ENCODE data around the gene COLEC12.
"Not testable (repeated sequence)": the region's sequence is repeated elsewhere in the genome, so short reads cannot be mapped to it uniquely, and the experiment has no call there.

COLEC12 gene

GRCh38 chr18:313931-314330, 186.6 kb downstream of the COLEC12 start:
- no peak for DNase-seq

DNA sequence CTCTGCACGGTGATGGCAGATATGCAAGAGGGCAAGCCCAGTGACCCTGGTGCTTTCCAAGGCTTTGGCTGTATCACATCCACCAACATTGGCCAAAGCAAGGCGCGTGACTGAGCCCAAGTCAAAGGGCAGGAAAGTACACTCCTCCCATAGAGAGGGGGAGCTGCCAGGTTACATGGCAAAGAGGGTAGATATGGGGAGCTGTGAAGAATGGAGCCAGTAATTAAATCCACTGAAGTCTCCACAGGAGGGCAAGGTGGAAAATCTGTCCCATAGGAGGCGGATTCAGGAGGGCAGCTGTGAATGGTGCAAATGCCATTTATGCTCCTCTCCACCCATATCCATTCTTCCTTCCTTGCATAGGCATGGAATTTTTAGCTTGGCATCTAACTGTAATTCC, 188.1 kb downstream of the COLEC12 start:
- DNase-seq, result no peak

DNA sequence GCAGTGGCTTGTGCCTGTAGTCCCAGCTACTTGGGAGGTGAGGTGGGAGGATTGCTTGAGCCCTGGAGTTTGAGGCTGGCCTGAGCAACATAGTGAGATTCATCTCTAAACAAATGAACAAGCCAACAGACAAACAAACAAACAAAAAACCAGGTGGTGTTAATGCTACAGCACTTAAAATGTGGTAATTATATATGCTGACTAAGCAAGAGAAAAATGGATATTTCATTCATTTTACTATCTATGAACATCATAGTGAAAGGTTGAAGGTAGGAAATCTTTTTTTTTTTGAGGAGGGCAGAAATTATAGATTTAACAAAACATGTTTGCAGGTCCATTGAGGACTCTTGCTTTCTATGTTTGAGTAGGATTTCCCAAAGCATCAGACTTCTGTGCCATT, 190.5 kb downstream of the COLEC12 start:
- DNase-seq, result no peak

- not testable (repeated sequence) for DNase-seq
These were observed 192.4 kb downstream of the COLEC12 start for GRCh38 chr18:308086-308485.

GRCh38 chr18:306608-307255, 193.8 kb downstream of the COLEC12 start:
- no peak for DNase-seq

- DNase-seq, result no peak
These were observed 195.4 kb downstream of the COLEC12 start for GRCh38 chr18:305003-305501.

DNA sequence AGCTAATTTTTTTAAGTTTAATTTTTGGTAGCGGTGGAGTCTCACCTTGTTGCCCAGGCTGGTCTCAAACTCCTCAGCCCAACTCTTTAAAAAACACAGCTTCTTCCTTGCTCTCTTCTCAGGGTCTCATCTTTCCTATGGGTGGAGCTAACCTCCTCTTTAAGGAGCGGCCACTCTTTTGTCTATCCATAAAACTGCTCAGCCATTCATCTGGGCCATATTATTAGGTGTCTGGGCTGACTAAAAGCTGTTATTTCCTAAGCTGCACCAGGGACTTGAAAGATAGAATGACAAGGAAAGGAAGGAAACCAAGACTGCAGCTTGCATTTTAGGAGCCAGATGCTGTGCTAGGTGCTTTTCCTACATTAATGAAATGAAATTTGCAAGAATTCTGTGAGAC, 196.9 kb downstream of the COLEC12 start:
- DNase-seq, result no peak

DNA sequence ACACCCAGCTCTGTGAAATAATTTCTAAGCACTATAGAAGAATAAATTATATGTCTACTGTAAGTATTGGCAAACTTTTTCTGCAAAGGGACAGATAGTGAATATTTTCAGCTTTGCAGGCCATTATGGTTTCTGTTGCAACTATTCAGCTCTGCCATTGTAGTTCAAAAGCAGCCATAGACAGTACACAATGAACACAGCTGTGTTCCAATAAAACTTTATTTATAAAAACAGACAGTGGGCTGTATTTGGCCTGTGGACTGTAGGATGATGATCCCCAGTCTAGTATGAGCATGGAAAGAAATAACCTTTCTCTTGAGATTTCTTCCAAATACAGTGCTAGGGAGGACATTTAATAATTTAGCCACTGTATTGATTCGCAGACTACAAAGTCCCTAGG, 197.5 kb downstream of the COLEC12 start:
- DNase-seq, result no peak

- DNase-seq, result no peak
These were observed 198.4 kb downstream of the COLEC12 start for GRCh38 chr18:302097-302496.

GRCh38 chr18:297936-298335, 202.6 kb downstream of the COLEC12 start:
- DNase-seq, result no peak

DNA sequence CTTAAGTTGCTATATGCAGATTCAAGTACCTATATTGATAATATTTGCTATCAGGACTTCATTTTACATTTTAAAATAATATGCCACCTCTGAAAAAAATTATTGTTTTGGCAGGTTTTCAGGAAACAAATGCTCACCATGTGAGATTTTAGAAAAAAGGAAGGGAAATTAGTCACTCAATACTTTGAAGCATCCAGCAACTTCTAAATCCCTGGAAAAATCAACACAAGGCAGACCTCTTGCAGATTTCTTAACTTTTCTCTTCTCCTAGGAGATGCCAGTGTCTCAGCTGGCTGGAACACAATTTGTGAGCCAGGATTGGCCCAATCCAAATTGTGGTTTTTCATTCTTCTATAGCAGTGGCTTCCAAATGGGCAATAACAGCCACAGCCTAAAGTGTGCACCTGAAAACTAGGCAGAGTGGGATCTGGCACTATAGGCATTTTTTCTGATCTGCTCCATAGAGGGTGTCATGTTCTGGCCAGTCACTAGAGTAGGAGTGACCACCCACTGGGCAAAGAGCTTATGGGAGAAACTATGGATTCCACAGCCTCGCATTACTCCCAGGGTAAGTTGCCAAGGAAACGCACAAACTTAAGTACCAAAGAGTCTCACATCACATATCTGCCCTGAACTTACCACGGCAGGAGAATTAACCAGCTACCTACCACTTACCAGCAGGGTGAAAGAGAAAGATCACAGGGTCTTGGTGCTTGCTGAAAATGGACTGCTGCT, 204.6 kb downstream of the COLEC12 start:
- no peak for DNase-seq

DNA sequence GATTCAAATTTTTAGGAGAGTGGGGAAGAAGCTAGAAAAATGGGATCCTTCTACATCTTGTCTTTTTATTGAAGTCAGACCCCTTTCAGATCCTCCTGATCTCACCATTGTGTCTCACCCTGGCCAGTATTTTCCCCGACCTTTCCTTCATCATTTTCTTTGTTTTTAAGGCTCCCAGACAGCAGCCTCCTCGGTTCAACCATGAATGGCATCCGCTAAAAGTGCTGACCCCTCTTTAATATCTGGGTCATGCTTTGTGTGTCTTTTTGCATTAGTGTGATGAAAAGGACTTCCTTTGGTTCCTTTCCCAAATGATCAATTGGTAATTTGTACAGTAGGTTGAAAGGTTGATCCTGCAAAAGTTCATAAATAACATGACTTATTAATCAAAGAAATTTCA, 205.9 kb downstream of the COLEC12 start:
- no peak for DNase-seq

DNA sequence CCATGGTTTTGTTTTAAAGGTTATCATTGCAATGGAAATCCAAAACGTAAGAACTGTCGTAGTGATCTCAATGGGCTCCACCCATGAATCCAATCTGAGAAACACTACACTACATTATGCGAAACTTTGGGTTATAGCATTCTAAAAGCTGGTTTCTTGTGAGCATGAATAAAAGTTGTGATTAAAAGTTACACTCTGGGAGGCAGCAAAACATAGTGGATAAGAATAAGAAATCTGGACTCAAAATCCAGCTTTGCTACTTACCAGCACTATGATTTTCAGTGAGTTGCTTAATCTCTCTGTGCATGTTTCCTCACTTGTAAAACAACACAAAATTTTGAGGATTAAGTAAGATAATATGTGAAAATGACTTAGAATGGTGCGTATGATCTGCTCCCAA, 207.0 kb downstream of the COLEC12 start:
- DNase-seq, result no peak

DNA sequence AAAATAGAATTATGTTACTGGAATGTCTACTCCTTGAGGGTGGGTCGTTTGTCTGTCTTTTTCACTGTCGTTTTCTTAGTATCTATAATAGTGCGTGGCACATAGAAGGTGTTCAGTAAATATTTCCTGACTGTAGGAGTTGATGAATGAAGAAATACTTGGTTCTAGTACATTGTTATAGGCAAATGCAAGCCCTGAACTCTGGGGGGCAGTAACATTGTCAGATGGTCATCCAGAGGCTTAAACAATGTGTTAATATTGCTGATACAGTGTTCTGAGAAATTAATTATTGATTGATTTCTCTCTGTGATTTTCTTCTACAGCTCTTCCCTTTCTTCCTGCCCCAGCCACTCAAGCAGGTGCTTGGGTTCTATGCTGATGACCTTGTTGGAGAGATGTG, 208.2 kb downstream of the COLEC12 start:
- no peak for DNase-seq

DNA sequence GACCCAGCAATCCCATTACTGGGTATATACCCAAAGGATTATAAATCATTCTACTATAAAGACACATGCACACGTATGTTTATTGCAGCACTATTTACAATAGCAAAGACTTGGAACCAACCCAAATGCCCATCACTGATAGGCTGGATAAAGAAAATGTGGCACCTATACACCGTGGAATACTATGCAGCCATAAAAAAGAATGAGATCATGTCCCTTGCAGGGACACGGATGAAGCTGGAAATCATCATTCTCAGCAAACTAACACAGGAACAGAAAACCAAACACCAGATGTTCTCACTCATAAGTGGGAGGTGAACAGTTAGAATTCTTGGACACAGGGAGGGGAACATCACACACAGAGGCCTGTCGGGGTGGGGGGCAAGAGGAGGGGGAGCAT, 210.5 kb downstream of the COLEC12 start:
- DNase-seq, result not testable (repeated sequence)

DNA sequence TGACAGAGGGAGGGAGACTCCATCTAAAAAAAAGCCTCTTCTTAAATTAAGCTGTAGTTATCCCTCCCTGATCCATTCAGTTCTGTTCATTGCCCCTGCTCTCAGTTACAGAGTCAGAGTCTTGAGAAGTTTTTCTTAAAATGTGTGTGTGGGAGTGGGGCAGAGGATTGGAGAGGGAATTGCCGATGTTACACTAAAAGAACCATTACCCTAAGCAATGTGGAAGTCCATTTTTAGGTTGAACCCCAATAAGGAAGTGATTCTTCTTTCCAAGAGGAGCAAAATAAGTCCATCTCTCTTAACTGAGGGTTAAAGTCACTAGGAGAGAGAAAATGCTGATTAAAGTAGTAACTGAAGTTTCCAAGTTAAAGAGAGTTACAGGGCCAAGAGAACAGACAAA, 211.5 kb downstream of the COLEC12 start:
- no peak for DNase-seq

- no peak for DNase-seq
These were observed 213.8 kb downstream of the COLEC12 start for GRCh38 chr18:286515-287310.

- DNase-seq, result no peak
These were observed 214.7 kb downstream of the COLEC12 start for GRCh38 chr18:285817-286216.

DNA sequence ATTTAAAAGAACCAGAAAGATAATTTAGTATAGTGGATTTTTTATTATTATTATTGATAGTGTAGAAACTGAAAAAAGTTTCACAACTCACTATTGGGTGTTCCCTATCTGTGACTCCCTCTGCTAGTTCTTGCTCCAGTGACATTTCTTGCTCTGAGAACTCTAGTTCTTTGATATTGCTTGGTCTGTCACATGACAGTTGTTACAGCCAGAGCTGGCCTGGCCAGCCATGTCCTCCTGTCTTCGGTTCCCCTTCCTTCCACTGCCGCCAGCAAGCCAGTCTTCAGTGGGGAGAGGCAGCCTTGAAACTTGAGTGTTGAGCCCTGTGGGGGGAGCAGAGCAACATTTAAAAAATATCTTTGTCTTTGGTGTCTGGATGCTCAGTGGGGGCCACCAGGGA, 225.0 kb downstream of the COLEC12 start:
- DNase-seq, result no peak

GRCh38 chr18:274313-274712, 226.2 kb downstream of the COLEC12 start:
- DNase-seq, result no peak

GRCh38 chr18:273525-273924, 227.0 kb downstream of the COLEC12 start:
- no peak for DNase-seq

DNA sequence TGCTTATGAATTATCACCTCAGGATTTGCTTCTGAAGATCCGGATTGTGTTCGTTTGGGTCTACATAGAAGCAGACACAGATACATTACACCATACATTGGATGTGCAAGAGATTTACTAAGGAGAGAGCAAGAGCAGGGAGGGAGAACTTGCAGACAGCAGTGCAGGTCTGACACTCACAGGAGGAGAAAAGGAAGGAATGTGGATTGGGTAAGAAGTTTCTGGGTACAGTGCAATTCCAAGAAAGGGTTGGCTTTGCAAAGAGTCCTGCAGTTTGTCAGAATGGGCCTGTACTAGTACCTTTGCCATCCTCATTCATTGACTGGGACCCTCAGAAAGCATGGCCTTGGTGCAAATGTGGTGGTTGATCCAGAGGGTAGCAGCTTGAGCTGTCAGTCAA, 227.9 kb downstream of the COLEC12 start:
- no peak for DNase-seq

GRCh38 chr18:269480-270095, 230.9 kb downstream of the COLEC12 start:
- no peak for DNase-seq

Data from central memory CD4-positive, alpha-beta T cell (primary cell).